Measurements from ENCODE around the gene TTC21A.

GRCh38 chr3:39126532-39127071 lies 19.1 kb downstream of the TTC21A start:
- TF ChIP-seq CTCF (IDR thresholded peaks at IDR 0.05), result peak; percentile 56 to 86 (median 67)
- TF ChIP-seq POLR2AphosphoS5 (IDR thresholded peaks at IDR 0.05), result no peak
- no peak for TF ChIP-seq EP300 (IDR thresholded peaks at IDR 0.05)
- no peak for TF ChIP-seq POLR2A (IDR thresholded peaks at IDR 0.05)

All from sigmoid colon (tissue), 4 donors.